HepG2 (cell line): Measurements from ENCODE around the gene XXYLT1. TPM values are rescaled to one million over a fixed set of nuclear protein-coding genes. Genes with fewer than 3 reads are reported as not detected.
A peak's percentile ranks its signal among the peaks of the same experiment; 100 is the strongest.

Source experiments
- CBX5 ChIP-seq: sonication (generic); formaldehyde crosslinking; IDR thresholded peaks from 2 replicates; pipeline ENCODE4 v1.4.0; 2020; ENCODE audit warnings: missing genetic modification reagents, borderline replicate concordance
- ISL2 ChIP-seq: sonication (generic); formaldehyde crosslinking; IDR thresholded peaks from 2 replicates; pipeline ENCODE4 v1.5.0; 2020; ENCODE audit warnings: missing genetic modification reagents
- SRSF9 ChIP-seq: fragments of 200-400 bp; formaldehyde crosslinking; IDR thresholded peaks from 2 replicates; pipeline ENCODE4 v1.6.1; 2018; ENCODE audit warnings: borderline replicate concordance, mild to moderate bottlenecking, low read depth, low read length; ENCODE audit not compliant: insufficient read depth, poor library complexity, severe bottlenecking
- ZNF652 ChIP-seq: IDR thresholded peaks from 2 replicates; pipeline ENCODE4 v1.6.1; 2016; ENCODE audit warnings: low read depth, borderline replicate concordance
- polyA plus RNA-seq, 8 experiments: library from polyadenylated mRNA; depleted of rRNA in 3 of 8; stranded (reverse) in 7 of 8; unstranded in 1 of 8; fragments of >200 nt; fragmentation: Illumina TruSeq in 4 of 8; extraction: Trizol in 4 of 8; gene quantifications; 2 replicates each; pipeline versions ENCODE4 v1.2.1 to v1.2.3, GENCODE V29; 2011 to 2016; ENCODE audit warnings: low read depth in 4 of 8, missing spikeins in 1 of 8, mixed read lengths in 1 of 8; ENCODE audit not compliant: insufficient read depth in 1 of 8
- total RNA-seq, 5 experiments: library from RNA; depleted of rRNA; stranded (reverse); fragments of >200 nt; fragmentation: Illumina TruSeq; extraction: Trizol; gene quantifications; 2 replicates each; pipeline ENCODE4 v1.2.3, GENCODE V29; 2016; ENCODE audit warnings: low read depth in 1 of 5
- TF ChIP-seq, protein P1 (sequence below): sonication (generic); formaldehyde crosslinking; IDR thresholded peaks from 2 replicates; pipeline ENCODE4 v1.4.0; 2020; ENCODE audit warnings: missing genetic modification reagents, mild to moderate bottlenecking, borderline replicate concordance
- TF ChIP-seq, protein P2 (sequence below): sonication (generic); formaldehyde crosslinking; IDR thresholded peaks from 2 replicates; pipeline ENCODE4 v1.5.1; 2020; ENCODE audit warnings: mild to moderate bottlenecking, missing genetic modification reagents, moderate library complexity
- TF ChIP-seq, protein P3 (sequence below): sonication (generic); formaldehyde crosslinking; IDR thresholded peaks from 2 replicates; pipeline ENCODE4 v1.8.0; 2022; ENCODE audit warnings: missing genetic modification reagents, low read depth, mild to moderate bottlenecking, borderline replicate concordance
- TF ChIP-seq, protein P4 (sequence below): sonication (generic); formaldehyde crosslinking; conservative IDR thresholded peaks from 2 replicates; pipeline ENCODE4 v1.5.0; 2020; ENCODE audit warnings: missing genetic modification reagents
- TF ChIP-seq, protein P5 (sequence below): sonication (generic); formaldehyde crosslinking; IDR thresholded peaks from 2 replicates; pipeline ENCODE4; 2020; ENCODE audit warnings: missing genetic modification reagents, mild to moderate bottlenecking, borderline replicate concordance
- TF ChIP-seq, protein P6 (sequence below), 2 experiments: sonication (generic) in 1 of 2; formaldehyde crosslinking in 1 of 2; IDR thresholded peaks; 2 replicates each; pipeline versions ENCODE4 v1.5.1 to v1.6.1; 2011 to 2020; ENCODE audit warnings: borderline replicate concordance in 1 of 2, low read depth in 1 of 2, low read length in 1 of 2, mild to moderate bottlenecking in 1 of 2, missing genetic modification reagents in 1 of 2, moderate library complexity in 1 of 2

XXYLT1 gene
- total and polyA plus RNA-seq, 2 of the 13 experiments (the other 11 are each of a cell fraction or from before 2014, with no cell fraction given): 17.7 to 19.0 TPM

DNA sequence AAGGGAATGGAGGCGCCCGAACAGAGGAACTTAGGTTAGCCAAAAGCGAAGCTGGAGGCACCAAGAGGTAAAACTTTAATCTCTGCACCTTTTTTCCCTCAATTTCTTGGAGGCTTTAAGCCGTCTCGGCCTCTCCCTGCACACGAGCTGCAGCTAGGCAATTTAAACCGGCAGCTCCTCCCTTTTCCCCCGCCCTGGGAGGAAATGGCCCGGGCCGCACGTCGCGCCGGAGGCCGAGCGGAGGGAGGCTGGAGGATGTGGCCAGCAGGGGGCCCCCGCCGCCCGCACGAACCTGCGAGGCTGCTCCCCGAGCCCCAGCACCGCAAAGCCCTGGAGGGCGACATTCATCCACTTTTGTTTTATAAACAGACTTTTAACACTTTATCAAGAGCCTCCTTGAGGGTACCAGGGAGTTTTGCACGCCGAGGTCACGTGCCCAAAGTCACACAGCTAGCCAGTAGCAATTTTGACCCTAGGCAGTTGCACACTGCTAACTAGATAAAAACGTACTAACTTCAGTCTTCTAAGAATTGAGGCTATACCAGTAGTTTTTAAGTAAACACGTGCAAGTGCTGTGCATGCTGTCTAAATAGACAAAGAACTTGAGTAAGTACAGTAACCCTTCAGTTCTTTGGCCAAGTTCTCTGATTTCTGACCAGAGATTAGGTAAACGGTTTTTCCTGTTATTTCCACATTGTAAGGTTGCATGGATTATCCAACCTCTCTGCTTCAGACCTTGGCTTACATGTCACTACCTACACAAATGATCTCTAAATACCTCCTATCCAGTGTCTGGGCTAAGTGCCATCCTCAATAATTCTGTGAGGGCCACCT lies 668 bp upstream of the XXYLT1 start (continued):
- TF ChIP-seq, protein P1, sequence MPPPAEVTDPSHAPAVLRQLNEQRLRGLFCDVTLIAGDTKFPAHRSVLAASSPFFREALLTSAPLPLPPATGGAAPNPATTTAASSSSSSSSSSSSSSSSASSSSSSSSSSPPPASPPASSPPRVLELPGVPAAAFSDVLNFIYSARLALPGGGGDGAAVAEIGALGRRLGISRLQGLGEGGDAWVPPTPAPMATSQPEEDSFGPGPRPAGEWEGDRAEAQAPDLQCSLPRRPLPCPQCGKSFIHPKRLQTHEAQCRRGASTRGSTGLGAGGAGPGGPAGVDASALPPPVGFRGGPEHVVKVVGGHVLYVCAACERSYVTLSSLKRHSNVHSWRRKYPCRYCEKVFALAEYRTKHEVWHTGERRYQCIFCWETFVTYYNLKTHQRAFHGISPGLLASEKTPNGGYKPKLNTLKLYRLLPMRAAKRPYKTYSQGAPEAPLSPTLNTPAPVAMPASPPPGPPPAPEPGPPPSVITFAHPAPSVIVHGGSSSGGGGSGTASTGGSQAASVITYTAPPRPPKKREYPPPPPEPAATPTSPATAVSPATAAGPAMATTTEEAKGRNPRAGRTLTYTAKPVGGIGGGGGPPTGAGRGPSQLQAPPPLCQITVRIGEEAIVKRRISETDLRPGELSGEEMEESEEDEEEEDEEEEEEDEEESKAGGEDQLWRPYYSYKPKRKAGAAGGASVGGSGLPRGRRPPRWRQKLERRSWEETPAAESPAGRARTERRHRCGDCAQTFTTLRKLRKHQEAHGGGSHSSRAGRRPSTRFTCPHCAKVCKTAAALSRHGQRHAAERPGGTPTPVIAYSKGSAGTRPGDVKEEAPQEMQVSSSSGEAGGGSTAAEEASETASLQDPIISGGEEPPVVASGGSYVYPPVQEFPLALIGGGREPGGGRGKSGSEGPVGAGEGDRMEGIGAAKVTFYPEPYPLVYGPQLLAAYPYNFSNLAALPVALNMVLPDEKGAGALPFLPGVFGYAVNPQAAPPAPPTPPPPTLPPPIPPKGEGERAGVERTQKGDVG (CRISPR knock-in tag): peak; percentile 40; the same call in 1 of the 2 replicates
- TF ChIP-seq, protein P2, sequence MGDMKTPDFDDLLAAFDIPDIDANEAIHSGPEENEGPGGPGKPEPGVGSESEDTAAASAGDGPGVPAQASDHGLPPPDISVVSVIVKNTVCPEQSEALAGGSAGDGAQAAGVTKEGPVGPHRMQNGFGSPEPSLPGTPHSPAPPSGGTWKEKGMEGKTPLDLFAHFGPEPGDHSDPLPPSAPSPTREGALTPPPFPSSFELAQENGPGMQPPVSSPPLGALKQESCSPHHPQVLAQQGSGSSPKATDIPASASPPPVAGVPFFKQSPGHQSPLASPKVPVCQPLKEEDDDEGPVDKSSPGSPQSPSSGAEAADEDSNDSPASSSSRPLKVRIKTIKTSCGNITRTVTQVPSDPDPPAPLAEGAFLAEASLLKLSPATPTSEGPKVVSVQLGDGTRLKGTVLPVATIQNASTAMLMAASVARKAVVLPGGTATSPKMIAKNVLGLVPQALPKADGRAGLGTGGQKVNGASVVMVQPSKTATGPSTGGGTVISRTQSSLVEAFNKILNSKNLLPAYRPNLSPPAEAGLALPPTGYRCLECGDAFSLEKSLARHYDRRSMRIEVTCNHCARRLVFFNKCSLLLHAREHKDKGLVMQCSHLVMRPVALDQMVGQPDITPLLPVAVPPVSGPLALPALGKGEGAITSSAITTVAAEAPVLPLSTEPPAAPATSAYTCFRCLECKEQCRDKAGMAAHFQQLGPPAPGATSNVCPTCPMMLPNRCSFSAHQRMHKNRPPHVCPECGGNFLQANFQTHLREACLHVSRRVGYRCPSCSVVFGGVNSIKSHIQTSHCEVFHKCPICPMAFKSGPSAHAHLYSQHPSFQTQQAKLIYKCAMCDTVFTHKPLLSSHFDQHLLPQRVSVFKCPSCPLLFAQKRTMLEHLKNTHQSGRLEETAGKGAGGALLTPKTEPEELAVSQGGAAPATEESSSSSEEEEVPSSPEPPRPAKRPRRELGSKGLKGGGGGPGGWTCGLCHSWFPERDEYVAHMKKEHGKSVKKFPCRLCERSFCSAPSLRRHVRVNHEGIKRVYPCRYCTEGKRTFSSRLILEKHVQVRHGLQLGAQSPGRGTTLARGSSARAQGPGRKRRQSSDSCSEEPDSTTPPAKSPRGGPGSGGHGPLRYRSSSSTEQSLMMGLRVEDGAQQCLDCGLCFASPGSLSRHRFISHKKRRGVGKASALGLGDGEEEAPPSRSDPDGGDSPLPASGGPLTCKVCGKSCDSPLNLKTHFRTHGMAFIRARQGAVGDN (CRISPR knock-in tag): peak; percentile 82
- TF ChIP-seq, protein P3, sequence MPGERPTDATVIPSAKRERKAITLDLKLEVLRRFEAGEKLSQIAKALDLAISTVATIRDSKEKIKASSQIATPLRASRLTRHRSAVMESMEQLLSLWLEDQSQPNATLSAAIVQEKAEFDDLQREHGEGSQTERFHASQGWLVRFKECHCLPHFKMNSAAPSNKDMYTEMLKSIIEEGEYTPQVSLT: no peak
- peak; percentile 80; the same call in 1 of the 2 replicates for TF ChIP-seq CBX5 (CRISPR knock-in tag)
- no peak for TF ChIP-seq SRSF9
- peak; percentile 70 for TF ChIP-seq ISL2 (CRISPR knock-in tag)
- TF ChIP-seq, protein P4, sequence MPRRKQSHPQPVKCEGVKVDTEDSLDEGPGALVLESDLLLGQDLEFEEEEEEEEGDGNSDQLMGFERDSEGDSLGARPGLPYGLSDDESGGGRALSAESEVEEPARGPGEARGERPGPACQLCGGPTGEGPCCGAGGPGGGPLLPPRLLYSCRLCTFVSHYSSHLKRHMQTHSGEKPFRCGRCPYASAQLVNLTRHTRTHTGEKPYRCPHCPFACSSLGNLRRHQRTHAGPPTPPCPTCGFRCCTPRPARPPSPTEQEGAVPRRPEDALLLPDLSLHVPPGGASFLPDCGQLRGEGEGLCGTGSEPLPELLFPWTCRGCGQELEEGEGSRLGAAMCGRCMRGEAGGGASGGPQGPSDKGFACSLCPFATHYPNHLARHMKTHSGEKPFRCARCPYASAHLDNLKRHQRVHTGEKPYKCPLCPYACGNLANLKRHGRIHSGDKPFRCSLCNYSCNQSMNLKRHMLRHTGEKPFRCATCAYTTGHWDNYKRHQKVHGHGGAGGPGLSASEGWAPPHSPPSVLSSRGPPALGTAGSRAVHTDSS (CRISPR knock-in tag): no peak
- TF ChIP-seq, protein P5, sequence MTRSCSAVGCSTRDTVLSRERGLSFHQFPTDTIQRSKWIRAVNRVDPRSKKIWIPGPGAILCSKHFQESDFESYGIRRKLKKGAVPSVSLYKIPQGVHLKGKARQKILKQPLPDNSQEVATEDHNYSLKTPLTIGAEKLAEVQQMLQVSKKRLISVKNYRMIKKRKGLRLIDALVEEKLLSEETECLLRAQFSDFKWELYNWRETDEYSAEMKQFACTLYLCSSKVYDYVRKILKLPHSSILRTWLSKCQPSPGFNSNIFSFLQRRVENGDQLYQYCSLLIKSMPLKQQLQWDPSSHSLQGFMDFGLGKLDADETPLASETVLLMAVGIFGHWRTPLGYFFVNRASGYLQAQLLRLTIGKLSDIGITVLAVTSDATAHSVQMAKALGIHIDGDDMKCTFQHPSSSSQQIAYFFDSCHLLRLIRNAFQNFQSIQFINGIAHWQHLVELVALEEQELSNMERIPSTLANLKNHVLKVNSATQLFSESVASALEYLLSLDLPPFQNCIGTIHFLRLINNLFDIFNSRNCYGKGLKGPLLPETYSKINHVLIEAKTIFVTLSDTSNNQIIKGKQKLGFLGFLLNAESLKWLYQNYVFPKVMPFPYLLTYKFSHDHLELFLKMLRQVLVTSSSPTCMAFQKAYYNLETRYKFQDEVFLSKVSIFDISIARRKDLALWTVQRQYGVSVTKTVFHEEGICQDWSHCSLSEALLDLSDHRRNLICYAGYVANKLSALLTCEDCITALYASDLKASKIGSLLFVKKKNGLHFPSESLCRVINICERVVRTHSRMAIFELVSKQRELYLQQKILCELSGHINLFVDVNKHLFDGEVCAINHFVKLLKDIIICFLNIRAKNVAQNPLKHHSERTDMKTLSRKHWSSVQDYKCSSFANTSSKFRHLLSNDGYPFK (CRISPR knock-in tag): peak; percentile 63; the same call in 1 of the 2 replicates
- TF ChIP-seq, protein P6, sequence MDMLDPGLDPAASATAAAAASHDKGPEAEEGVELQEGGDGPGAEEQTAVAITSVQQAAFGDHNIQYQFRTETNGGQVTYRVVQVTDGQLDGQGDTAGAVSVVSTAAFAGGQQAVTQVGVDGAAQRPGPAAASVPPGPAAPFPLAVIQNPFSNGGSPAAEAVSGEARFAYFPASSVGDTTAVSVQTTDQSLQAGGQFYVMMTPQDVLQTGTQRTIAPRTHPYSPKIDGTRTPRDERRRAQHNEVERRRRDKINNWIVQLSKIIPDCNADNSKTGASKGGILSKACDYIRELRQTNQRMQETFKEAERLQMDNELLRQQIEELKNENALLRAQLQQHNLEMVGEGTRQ (IDR thresholded peaks at IDR 0.05; ENCODE audit: low read depth, low read length): peak; percentile 43; the same call in 1 of the 2 replicates
- TF ChIP-seq, protein P6 (CRISPR knock-in tag; IDR thresholded peaks at IDR 0.05; ENCODE audit: borderline replicate concordance): peak; percentile 84; the same call in 1 of the 2 replicates
- peak; percentile 40; the same call in 1 of the 2 replicates for TF ChIP-seq ZNF652 (CRISPR knock-in tag)
